GM21576 (cell line): ENCODE data around the gene ASB4.
A peak's percentile ranks its signal among the peaks of the same experiment; 100 is the strongest.

Experiments
- ATAC-seq: cut with Tn5 transposase; IDR thresholded peaks from one replicate; pipeline ENCODE4 v1.9.1; 2021; ENCODE audit warnings: mild to moderate bottlenecking, moderate library complexity; ENCODE audit not compliant: unreplicated experiment

Gene ASB4

GRCh38 chr7:95525503-95525902 lies 39.8 kb downstream of the ASB4 start:
- ATAC-seq: no peak

- ATAC-seq: no peak
These were observed 40.5 kb downstream of the ASB4 start for GRCh38 chr7:95526128-95526738.

GRCh38 chr7:95527033-95527775 lies 41.5 kb downstream of the ASB4 start:
- ATAC-seq: peak; percentile 73

- no peak for ATAC-seq
These were observed 42.1 kb downstream of the ASB4 start for GRCh38 chr7:95527776-95528250.

GRCh38 chr7:95529701-95530100 lies 44.0 kb downstream of the ASB4 start:
- ATAC-seq: no peak

GRCh38 chr7:95530881-95531280 lies 45.1 kb downstream of the ASB4 start:
- ATAC-seq: no peak

GRCh38 chr7:95531605-95532219 lies 46.0 kb downstream of the ASB4 start:
- ATAC-seq: no peak

GRCh38 chr7:95534796-95535195 lies 49.1 kb downstream of the ASB4 start:
- no peak for ATAC-seq

GRCh38 chr7:95535662-95536061 lies 49.9 kb downstream of the ASB4 start:
- no peak for ATAC-seq

- no peak for ATAC-seq
These were observed 51.0 kb downstream of the ASB4 start for GRCh38 chr7:95536656-95537311.

GRCh38 chr7:95537468-95537867 lies 51.7 kb downstream of the ASB4 start:
- no peak for ATAC-seq

GRCh38 chr7:95539426-95539825 lies 53.7 kb downstream of the ASB4 start:
- no peak for ATAC-seq

- ATAC-seq: no peak
These were observed 54.6 kb downstream of the ASB4 start for GRCh38 chr7:95540366-95540765.

GRCh38 chr7:95543312-95543711 lies 57.6 kb downstream of the ASB4 start:
- ATAC-seq: no peak

- ATAC-seq: no peak
These were observed 58.4 kb downstream of the ASB4 start for GRCh38 chr7:95544171-95544570.

- no peak for ATAC-seq
These were observed 59.4 kb downstream of the ASB4 start for GRCh38 chr7:95545007-95545615.

GRCh38 chr7:95545673-95546072 lies 59.9 kb downstream of the ASB4 start:
- no peak for ATAC-seq

- ATAC-seq: no peak
These were observed 60.9 kb downstream of the ASB4 start for GRCh38 chr7:95546647-95547046.

- no peak for ATAC-seq
These were observed 61.9 kb downstream of the ASB4 start for GRCh38 chr7:95547361-95548348.
